Lower leg skin (tissue), 3 donors: ENCODE measurements around the gene BUB1.

Source experiments
- CTCF ChIP-seq, 3 donors: fragments of 450-650 bp; IDR thresholded peaks; one replicate each; pipeline ENCODE4 v1.5.1; 2016; ENCODE audit warnings: antibody characterized with exemption in 3 of 3, mild to moderate bottlenecking in 3 of 3, moderate library complexity in 2 of 3
- POLR2A ChIP-seq, 2 donors: fragments of 450-650 bp; IDR thresholded peaks; one replicate each; pipeline ENCODE4 v1.6.1; 2016 to 2017; ENCODE audit warnings: antibody characterized with exemption in 2 of 2, mild to moderate bottlenecking in 1 of 2, moderate library complexity in 1 of 2

GRCh38 chr2:110642360-110642759 is 35.5 kb downstream of the BUB1 start:
- TF ChIP-seq CTCF (IDR thresholded peaks at IDR 0.05) (no peak), POLR2A (IDR thresholded peaks at IDR 0.05) (no peak)
